ENCODE data around the gene KIFC1.
A peak's percentile ranks its signal among the peaks of the same experiment; 100 is the strongest.
"Not testable (repeated sequence)": the region's sequence is repeated elsewhere in the genome, so short reads cannot be mapped to it uniquely, and the experiment has no call there.

The KIFC1 gene

GRCh38 chr6:33373960-33374910 lies 17.4 kb upstream of the KIFC1 start:
- no peak for DNase-seq (ENCODE audit: low spot score)

- no peak for DNase-seq (ENCODE audit: low spot score)
These were observed 16.4 kb upstream of the KIFC1 start for GRCh38 chr6:33375143-33375671.

GRCh38 chr6:33377171-33377570 lies 14.5 kb upstream of the KIFC1 start:
- no peak for DNase-seq (ENCODE audit: low spot score)

GRCh38 chr6:33379184-33379583 lies 12.4 kb upstream of the KIFC1 start:
- not testable (repeated sequence) for DNase-seq (ENCODE audit: low spot score)

GRCh38 chr6:33380272-33380981 lies 11.2 kb upstream of the KIFC1 start:
- DNase-seq (ENCODE audit: low spot score) = no peak

GRCh38 chr6:33383427-33384185 lies 8.0 kb upstream of the KIFC1 start:
- DNase-seq (ENCODE audit: low spot score) = no peak

GRCh38 chr6:33384581-33385020 lies 7.0 kb upstream of the KIFC1 start:
- DNase-seq (ENCODE audit: low spot score) = no peak

- no peak for DNase-seq (ENCODE audit: low spot score)
These were observed 1.4 kb upstream of the KIFC1 start for GRCh38 chr6:33390173-33390572.

GRCh38 chr6:33390767-33391277 lies 801 bp upstream of the KIFC1 start:
- no peak for DNase-seq (ENCODE audit: low spot score)

GRCh38 chr6:33391922-33392594 lies 435 bp downstream of the KIFC1 start:
- no peak for DNase-seq (ENCODE audit: low spot score)

GRCh38 chr6:33392595-33392948 lies 949 bp downstream of the KIFC1 start:
- DNase-seq (ENCODE audit: low spot score) = no peak

- DNase-seq (ENCODE audit: low spot score) = no peak
These were observed 1.4 kb downstream of the KIFC1 start for GRCh38 chr6:33392979-33393378.

- DNase-seq (ENCODE audit: low spot score) = no peak
These were observed 5.9 kb downstream of the KIFC1 start for GRCh38 chr6:33397541-33397940.

- not testable (repeated sequence) for DNase-seq (ENCODE audit: low spot score)
These were observed 7.0 kb downstream of the KIFC1 start for GRCh38 chr6:33398601-33399000.

GRCh38 chr6:33399881-33400280 lies 8.3 kb downstream of the KIFC1 start:
- DNase-seq (ENCODE audit: low spot score) = not testable (repeated sequence)

GRCh38 chr6:33404884-33405283 lies 13.3 kb downstream of the KIFC1 start:
- DNase-seq (ENCODE audit: low spot score) = no peak

- DNase-seq (ENCODE audit: low spot score) = no peak
These were observed 13.8 kb downstream of the KIFC1 start for GRCh38 chr6:33405386-33405940.

- no peak for DNase-seq (ENCODE audit: low spot score)
These were observed 14.5 kb downstream of the KIFC1 start for GRCh38 chr6:33406126-33406525.

- DNase-seq (ENCODE audit: low spot score) = peak; percentile 29
These were observed 15.6 kb downstream of the KIFC1 start for GRCh38 chr6:33407132-33407718.

GRCh38 chr6:33410050-33410710 lies 18.6 kb downstream of the KIFC1 start:
- DNase-seq (ENCODE audit: low spot score) = peak; percentile 97

All from CD4-positive, alpha-beta T cell treated with Interleukin-2 at 100 ng/mL for 4 hours (primary cell).